DOHH2 (cell line): ENCODE data around the gene IGF2BP1.

Source experiments
- CTCF ChIP-seq: fragments of 200-600 bp; sonication (generic); IDR thresholded peaks from one replicate; pipeline ENCODE4 v1.5.1; 2014; ENCODE audit warnings: antibody characterized with exemption, mild to moderate bottlenecking, low read depth, low read length; ENCODE audit not compliant: poor library complexity, severe bottlenecking
- EZH2phosphoT487 ChIP-seq: fragments of 200-600 bp; sonication (generic); IDR thresholded peaks from 2 replicates; pipeline ENCODE4 v1.6.1; 2017; ENCODE audit warnings: borderline replicate concordance, mild to moderate bottlenecking, antibody characterized with exemption, low read length, moderate library complexity, mixed read lengths

GRCh38 chr17:49085565-49086315 lies 88.6 kb downstream of the IGF2BP1 start:
- no peak for TF ChIP-seq CTCF
- TF ChIP-seq EZH2phosphoT487: no peak
